H1 (cell line): ENCODE data around the gene FHOD1. TPM values are rescaled to one million over a fixed set of nuclear protein-coding genes. Genes with fewer than 3 reads are reported as not detected.

Source experiments
- BCL11A ChIP-seq, 2 experiments: IDR thresholded peaks; one replicate each; pipeline ENCODE4 v1.6.1; 2011; ENCODE audit warnings: low read depth in 2 of 2, low read length in 2 of 2, mild to moderate bottlenecking in 2 of 2
- EP300 ChIP-seq, 2 experiments: IDR thresholded peaks; 1 replicate in 1 of 2; 2 replicates in 1 of 2; pipeline ENCODE4 v1.6.1; 2011 to 2012; ENCODE audit warnings: low read depth in 2 of 2, low read length in 2 of 2, mild to moderate bottlenecking in 2 of 2, borderline replicate concordance in 1 of 2, inconsistent platforms in 1 of 2, moderate library complexity in 1 of 2
- FOSL1 ChIP-seq: IDR thresholded peaks from 2 replicates; pipeline ENCODE4 v1.6.1; 2011; ENCODE audit warnings: mild to moderate bottlenecking, low read depth, low read length, moderate library complexity; ENCODE audit not compliant: insufficient read depth
- SAP30 ChIP-seq: fragments of 300-600 bp; sonication (generic); IDR thresholded peaks from 2 replicates; pipeline ENCODE4 v1.7.1; 2012; ENCODE audit warnings: low read length, moderate library complexity, mild to moderate bottlenecking, inconsistent platforms; ENCODE audit not compliant: insufficient read depth, insufficient replicate concordance
- TAF1 ChIP-seq: IDR thresholded peaks from 2 replicates; pipeline ENCODE4 v1.6.1; 2011; ENCODE audit warnings: mild to moderate bottlenecking, low read depth, low read length
- polyA plus RNA-seq, 7 experiments: library from polyadenylated mRNA; depleted of rRNA in 3 of 7; stranded (reverse) in 5 of 7; unstranded in 2 of 7; fragments of >200 nt in 5 of 7; fragments of 200-250 nt in 2 of 7; gene quantifications; 1 replicate in 5 of 7; 2 replicates in 1 of 7; 4 replicates in 1 of 7; pipeline versions ENCODE4 v1.2.1 to v1.2.3, GENCODE V29; 2011 to 2013; ENCODE audit warnings: missing spikeins in 2 of 7, mixed read lengths in 2 of 7
- total RNA-seq: library from RNA; stranded (reverse); fragmentation: NEBNext Ultra II Directional; extraction: Animal tissue kit (Norgen Biotek cat#: 25700); gene quantifications from 2 replicates; pipeline ENCODE4 v1.2.1, GENCODE V29; 2021

Gene FHOD1
- total and polyA plus RNA-seq, 2 of the 8 experiments (the other 6 are each of a cell fraction or from before 2014, with no cell fraction given) = 31.3 to 60.7 TPM

DNA sequence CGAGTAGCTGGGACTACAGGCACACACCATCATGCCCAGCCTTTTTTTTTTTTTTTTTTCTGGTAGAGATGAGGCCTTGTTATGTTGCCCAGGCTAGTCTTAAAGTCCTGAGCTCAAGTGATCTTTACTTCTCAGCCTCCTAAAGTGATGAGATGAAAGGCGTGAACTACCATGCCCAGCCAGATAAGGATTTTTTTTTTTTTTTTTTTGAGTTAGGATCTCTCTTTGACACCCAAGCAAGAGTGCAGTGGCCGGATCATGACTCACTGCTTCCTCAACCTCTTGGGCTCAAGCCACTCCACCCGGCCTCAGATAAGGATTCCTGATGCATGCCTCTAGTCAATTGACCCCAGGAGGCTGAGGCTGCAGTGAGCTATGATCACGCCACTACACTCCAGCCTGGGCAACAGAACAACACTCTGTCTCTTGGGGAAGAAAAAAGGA is 20.9 kb upstream of the FHOD1 start (continued):
- TF ChIP-seq FOSL1 (no peak), BCL11A (IDR thresholded peaks at IDR 0.05; ENCODE audit: low read depth in 2 of 2, low read length in 2 of 2) (no peak), EP300 (IDR thresholded peaks at IDR 0.05; ENCODE audit: borderline replicate concordance in 1 of 2, low read depth in 2 of 2, low read length in 2 of 2) (no peak), TAF1 (no peak), SAP30 (no peak)
